HG03280 (cell line): ENCODE results near the gene DGLUCY.
"Not testable (repeated sequence)": the region's sequence is repeated elsewhere in the genome, so short reads cannot be mapped to it uniquely, and the experiment has no call there.

Source experiments
- ATAC-seq: cut with Tn5 transposase; IDR thresholded peaks from one replicate; pipeline ENCODE4 v1.9.1; 2021; ENCODE audit warnings: mild to moderate bottlenecking, moderate library complexity; ENCODE audit not compliant: unreplicated experiment

DGLUCY gene

DNA sequence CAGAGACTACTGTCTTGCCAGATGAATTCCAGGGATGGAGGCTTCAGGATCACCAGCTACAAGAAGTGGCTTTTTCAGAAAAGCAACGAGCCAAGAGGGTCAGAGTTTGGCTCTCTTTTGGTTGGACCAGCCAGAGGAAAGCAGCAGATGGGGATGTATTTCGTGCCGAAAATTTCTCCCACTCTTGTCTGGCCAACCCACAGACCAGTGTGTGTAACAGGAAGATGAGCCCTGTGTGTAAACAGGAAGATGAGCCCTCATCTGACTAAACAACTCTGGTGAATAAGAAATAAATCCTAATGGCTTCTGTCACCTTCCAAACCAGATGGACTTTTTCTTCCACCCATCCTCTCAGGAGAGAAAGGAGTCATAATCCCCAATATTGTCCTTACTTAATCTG lies 117.6 kb downstream of the DGLUCY start:
- ATAC-seq = no peak

DNA sequence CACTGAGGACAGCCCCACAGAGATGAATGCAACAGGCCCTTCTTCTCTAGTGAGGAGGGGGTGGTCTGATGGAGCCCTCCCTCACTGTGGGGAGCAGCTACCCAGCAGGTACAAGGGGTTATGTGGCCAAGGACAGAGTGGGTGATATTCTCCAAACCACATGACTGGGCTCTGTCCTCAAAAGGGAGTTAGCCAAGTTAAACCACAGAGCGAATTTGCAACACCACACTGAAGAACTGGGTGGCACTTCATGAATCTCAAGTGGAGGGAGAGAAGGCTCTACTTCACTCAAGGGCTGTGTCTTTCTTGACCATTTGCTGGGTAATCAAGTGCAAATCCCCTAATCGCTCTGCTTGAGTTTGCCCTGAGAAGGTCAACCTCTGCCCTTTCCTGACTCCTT lies 118.2 kb downstream of the DGLUCY start:
- no peak for ATAC-seq

DNA sequence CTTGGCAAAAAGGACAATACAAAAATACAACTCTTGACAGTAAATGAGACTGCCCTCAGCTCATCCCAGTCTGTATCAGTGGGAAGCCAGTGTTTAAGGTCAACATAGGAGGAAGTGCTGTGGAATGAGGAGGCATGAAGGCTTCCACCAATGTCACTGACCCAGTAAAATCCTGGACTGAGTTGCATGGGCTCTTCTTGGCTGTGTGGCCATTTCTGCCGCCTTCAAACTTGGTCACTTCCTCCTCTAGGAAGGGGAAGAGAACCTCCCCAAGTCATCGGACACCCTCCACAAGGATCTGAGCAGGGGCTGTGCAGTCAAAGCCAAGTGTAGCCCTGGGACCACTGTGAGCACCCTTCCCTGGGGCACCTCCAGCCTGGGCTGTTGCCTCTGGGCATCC lies 118.7 kb downstream of the DGLUCY start:
- ATAC-seq = no peak

DNA sequence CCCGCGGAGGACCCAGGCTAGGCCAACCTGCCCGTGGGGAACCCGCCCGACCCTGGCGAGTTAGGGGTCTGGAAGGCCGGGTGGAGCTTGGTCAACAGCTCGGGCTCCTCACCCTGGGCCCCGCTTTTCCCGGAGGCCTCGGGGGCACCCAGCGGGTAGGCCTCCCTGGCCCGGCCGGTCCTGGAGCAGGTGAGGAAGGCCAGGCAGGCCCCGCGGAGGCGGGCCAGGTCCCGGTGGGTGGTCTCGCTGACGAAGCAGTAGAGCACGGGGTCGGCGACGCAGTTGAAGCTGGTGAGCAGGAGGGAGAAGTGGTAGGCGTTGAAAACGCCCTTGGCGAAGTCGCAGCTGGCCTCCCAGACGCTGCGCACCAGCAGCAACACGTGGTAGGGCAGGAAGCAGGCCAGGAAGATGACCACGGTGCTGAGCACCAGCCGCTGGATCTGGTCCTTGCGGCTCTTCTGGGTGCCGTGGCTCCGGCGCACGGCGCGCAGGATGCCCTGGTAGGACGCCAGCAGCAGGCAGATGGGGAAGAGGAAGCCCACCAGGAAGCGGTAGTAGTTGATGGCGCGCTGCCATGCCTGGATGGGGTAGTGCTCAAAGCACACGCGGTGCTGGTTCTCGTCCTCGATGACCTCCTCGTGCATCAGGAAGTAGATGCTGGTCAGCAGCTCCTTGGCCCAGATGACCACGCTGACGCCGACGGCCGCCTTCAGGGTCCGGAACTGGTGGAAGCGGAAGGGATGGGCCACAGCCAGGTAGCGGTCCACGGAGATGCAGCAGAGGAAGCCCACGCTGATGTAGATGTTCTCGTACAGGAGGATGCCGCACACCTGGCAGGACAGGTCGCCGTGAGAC lies 120.3 kb downstream of the DGLUCY start:
- no peak for ATAC-seq

DNA sequence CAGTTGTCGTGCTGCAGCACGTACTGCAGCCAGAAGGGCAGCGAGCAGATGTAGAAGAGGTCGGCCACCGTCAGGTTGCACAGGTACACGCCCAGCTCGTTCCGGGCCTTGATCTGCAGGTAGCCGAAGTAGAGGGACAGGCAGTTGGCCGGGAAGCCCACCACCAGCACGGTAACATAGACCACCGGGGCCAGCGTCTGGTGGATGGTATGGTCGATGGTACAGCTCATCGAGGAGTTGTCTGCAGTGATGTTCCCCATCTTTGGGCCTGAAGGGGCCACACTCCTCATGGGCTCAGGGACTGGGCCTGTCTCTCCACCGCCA lies 120.9 kb downstream of the DGLUCY start:
- no peak for ATAC-seq

DNA sequence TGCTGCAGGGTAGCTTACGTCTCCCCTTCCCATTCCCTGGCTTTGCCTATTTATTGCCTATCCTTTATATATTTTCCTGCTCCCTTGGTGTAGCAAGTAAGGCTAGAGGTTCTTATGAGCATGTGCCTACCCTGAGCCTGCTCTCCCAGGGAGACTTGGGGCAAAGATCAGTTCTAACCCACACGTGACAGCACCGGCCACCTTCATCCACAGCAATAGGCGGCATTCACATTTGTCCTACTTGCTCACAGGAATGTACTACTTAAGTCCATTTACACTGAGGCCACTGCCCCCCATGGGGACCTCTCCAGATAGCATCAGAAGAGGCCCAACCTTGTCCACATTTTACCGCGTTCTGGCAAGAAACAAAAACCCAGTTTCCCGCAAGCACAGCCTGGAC lies 122.0 kb downstream of the DGLUCY start:
- no peak for ATAC-seq

DNA sequence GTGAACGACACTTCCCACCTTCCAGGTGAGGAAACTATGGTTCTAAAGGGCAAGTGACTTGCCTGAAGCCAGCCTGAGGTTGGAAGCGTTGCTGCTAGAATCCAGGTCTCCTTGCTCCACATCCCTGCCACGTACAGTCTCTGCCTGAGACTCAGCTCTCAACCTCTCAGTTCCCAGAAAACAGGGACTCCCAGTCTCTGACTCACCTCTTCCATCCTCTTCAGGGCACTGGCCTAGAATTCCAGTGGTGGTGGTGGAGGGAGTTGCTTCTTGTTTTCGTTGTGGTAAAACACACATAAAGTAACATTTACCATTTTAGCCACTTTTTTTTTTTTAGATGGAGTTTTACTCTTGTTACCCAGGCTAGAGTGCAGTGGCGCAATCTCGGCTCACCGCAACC lies 123.3 kb downstream of the DGLUCY start:
- ATAC-seq = no peak

DNA sequence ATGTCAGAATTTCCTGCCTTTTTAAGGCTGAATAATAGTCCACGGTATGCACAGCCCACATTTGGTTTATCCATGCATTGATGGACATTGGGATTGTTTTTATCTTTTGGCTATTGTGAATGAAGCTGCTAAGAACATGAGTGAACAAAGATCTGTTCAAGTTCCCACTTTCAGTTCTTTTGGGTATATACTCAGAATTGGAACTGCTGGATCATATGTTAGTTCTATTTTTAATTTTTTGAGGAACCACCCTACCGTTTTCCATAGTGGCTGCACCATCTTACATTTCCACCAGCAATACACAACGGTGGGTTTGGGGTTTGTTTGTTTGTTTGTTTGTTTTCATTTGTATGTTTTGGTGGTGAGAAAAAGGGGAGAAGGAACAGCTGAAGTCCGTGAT lies 124.2 kb downstream of the DGLUCY start:
- no peak for ATAC-seq

DNA sequence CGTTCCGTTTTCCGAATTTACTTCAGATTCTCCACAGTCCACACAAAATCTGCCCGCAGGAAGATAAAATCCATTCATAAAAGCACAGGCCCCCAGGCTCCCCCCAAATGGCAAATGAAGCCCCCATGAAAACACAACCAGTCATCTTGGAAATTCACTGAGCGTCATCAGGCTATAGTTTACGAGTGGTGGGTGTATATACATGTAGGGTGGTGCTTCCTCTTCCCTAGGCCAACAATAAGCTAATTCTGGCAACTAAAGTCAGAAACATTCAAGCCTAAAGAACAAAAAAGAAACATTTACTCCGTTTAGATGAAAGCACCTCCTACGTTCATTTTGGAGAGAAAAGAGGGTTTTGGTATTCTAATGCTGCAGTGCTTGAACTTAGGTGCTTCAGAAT lies 124.8 kb downstream of the DGLUCY start:
- no peak for ATAC-seq

DNA sequence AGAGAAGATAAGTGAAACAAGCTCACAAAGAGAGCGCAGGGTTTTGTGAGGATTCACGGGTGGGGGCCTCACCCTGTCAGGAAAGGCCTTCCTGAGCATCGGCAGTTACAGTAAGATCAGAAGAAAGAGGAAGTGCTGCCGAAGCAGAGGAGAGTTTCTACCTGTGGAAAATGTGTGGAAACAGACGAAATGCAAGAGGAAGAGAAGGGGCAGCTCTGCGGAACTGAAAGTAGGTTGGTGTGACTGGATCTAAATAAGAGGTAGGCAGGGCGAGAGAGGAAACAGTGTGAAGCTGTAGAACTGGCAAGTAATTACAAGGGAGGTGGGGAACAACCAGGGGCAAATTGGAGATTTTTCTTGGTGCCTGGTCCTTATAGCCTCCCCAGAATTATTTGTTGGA lies 128.0 kb downstream of the DGLUCY start:
- peak; percentile 49 for ATAC-seq

DNA sequence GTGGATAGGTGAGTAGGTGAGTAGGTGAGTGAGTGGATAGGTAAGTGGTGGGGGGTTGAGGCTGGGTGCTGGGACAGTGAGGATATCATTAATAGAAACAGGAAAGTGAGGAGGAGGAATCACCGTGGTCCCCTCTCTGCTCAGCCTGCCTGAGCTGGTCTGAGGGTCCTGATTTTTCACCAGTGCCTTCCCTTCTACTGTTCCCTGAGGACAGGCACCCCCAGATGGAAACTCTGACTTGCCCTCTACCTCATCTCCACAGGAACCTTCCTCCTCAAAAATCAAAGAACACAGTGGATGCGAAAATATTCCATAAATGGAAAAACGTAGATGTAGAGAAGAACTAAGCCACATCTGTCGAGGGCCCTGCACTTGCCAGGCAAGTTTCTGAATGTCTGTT lies 128.8 kb downstream of the DGLUCY start:
- ATAC-seq = no peak

DNA sequence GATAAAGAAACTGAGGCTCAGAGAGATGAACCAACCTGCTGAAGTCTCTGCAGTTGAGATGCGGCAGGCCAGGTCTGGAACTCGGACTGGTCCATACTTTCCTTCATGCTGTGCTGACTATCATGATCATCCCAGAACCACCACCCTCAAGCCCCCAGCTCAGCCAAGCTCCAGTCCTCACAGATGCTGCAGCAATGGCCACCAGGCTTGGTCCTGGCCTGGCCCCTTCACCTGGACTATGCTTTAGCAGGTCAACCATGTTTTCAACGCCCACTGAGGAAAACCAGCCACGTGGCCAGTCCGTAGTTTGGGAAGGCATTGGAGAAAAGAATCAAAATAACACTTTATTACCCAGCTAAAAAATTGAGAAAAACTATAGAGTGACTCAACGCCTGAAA lies 129.2 kb downstream of the DGLUCY start:
- ATAC-seq = no peak

DNA sequence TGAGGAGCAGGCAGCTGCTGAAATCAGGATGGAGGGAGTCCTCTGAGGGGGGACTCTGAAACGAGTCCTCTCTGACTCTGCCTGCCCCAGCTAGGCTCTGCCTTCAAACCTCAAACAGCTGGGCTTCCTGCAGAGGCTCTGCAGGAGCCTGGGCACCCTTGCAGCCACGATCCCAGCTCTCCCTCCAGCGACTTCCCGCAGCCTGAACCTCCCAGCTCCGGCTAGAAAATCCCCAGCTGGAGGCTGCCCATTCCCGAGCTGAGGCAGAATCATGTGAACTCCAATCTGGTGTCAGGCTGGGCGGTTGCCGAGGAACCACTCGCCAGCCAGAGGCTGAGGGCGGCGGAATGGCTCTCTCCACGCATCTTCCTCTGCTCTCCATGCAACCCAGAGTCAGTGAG lies 130.6 kb downstream of the DGLUCY start, which contains the start of gene GPR68:
GPR68 (minus strand) TSS at position 204 of the 401 bp plus-strand sequence. CDS start 9,654 bp downstream, outside the sequence.
- ATAC-seq = no peak

DNA sequence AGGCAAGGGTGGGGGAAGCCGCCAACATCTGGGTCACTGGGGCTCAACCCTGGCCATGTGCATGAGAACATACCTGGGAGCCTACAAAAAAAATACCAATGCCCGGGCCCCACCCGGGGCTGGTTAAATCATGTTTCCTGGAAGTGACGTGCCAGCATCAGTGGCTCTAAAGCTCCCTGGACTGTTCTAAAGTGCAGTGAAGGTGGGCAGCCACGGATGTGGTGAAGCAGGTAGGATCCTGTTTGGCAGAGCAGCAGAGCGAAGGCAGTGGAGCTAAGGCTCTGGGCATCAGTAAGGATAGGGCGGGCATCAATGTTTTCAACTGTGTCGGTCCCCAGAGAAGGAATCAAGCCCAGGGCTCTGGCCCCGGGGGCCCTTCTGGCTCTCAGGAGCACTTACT lies 131.2 kb downstream of the DGLUCY start:
- no peak for ATAC-seq

DNA sequence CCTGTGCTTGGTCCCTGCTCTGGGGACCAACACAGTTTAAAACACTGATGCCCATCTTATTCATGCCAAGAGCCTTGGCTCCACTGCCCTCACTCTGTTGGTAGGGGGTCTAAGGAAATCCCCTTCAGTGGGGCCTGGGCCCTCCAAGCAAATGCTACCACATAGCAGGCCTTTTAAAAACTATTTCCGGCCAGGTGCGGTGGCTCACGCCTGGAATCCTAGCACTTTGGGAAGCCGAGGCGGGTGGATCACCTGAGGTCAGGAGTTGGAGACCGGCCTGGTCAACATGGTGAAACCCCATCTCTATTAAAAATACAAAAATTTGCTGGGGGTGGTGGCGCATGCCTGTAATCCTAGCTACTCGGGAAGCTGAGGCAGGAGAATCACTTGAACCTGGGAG lies 131.7 kb downstream of the DGLUCY start:
- not testable (repeated sequence) for ATAC-seq

DNA sequence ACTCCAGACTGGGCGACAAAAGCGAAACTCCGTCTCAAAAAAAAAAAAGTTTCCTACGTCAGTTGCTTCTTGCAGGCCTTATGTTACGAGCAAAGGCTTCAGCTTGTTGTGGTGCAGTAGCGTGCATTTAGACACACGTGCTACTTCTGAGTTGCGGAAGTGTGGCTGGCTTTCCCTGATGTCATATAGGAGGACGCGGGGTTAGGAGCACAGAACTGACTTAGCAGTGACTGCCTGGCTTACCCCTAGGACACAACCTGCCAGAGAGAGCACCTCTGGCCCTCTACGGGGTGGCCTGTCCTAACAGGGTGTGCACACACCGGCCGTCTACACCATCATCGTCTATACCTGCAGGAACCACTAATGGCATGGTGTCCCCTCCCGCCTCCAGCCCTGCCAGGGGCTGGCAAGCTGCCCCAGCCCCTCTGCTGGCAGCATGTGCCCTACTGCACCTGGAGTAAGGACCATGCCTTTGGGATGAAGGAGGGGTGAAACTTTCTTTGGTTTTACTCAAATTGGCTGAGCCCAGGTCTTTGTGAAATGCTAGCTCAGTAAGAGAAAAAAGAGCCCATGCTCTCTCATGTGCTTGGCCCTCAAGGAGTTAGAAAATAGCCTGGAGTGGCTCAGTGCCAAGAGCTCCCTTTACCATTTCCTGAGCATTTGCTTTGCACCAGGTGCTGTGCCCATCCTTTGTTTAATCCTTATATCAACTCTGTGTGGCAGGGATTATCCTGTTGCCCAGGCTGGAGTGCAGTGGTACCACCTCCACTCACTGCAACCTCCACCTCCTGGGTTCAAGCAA lies 132.4 kb downstream of the DGLUCY start:
- no peak for ATAC-seq

DNA sequence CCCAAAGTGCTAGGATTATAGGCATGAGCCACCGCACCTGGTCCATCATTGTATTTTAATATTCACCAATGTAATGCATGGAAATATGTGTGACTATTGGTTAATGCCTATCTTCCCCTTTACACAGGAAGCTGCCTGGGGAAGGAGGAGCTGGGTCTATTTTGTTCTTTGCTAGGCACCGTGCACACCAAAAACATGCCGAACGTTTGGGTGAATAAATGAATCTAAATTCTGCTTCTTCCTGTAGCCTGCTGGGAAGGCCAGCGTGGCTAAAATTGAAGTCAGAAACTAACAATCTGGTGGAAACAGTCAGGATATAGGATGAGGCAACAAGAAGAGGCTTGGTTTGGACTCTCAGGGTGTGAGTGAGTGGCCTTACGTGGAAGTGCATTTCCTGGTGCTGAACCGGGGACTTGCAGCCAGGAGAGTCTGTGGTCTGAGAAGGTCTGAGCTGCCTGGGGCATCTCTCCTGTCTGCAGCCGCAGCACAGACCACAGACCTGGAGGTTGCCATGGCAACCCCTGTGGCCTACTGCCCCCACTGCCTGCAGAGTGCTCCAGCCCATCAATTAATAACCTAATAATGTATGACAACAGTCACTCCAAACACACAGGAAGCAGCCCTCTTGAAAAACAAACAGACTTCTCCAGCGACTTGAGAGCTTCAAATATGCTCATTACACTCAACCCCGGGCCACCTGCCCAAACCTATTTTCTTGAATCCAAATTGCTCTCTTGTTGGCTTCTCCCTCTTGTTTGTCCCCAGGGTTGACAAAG lies 136.2 kb downstream of the DGLUCY start:
- ATAC-seq = peak; percentile 79

DNA sequence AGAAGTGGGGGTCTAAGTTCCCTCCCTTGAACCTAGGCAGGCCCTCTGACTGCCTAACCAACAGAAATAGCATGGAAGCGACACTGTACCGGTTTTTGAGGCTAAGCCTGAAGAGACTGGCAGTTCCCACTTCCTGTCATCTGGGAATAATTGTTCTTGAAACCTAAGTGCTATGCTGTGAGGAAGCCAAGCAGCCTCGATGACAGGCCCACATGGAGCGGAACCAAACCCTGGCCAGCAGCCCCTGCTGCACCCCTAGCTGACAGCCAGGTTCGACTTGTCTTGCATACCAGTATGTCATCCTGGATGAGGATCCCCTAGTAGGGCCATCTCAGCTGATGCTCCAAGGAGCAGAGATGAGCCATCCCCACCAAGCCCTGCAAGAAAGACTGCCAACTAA lies 137.0 kb downstream of the DGLUCY start:
- ATAC-seq = no peak

DNA sequence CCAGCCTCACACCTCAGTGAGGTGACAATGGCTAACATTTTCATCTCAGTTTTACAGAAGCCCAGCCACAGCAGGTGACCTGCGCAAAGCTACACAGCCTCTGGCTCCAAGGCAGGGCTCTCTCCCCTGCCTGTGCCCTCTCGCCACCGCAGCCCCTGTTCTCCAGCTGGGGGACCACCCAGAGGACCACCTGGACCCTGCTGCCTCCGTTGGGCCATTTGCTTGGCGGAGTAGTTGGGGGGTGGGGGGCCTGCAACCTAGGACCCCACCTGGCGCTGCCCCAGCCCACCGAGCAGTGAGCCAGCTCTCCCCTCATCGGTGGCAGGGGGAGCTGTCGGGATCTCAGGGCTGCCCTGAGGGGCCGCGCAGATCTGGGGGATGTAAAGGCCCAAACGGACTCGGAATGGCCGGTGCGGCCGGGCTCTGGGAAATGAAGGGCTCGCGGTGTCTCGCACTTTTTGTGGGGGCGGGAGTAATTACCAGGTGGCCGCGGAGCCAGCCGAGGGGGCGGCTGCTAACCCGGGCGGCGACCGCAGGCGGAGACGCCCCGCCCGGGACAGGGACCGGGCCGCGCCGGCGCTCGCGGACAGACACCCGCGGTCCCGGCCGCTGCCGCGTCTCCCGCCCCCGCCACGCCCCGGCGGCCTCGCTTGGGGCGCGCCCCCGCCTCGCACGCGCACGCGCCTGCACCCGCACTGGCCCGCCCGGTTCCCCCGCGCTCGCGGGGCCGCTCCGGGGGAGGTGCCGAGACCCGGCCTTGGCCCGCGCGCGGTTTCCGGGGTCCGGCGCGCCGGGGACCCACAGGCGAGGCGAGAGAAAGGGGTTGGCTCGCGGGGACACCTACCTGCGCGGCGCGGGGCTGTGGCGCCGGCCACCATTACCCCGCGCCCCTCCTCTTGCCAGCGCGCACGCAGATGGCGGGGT lies 139.3 kb downstream of the DGLUCY start:
- no peak for ATAC-seq

DNA sequence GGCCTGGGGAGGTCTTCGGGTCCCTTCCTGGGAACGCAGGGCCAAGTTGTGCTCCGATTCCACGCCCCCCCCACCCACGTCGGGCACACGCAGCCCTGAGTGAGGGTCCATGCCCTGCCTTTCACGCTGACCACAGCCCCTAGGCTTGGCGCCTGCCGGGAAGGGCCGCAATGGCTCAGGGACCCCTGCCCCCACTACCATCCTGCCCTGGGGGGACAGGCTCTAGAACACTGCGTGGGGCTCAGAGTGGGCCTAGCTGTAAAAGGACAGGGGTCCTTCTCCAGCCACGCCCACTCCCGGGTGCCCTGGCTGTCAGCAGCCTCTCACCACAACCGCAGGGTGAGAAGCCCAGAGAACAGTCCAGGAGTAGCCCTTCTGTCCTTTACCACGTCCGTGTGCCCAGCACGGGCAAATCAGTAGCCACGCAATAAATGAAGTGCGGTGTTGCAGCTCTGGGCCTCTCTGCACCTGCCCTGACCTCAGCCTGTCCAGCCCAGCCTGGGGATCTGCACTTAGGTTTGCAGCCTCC lies 140.0 kb downstream of the DGLUCY start:
- ATAC-seq = no peak
